Tibial artery (tissue), 4 donors: Measurements from ENCODE around the gene FAM53C.

Experiments used
- DNase-seq, 2 donors: peaks; one replicate each; pipeline ENCODE4 v3.0.0-alpha.2; 2019
- H3K27ac ChIP-seq, 2 donors: fragments of 200-600 bp; sonication (generic) in 1 of 2; 1 replicate in 1 of 2; 2 replicates in 1 of 2; pipeline ENCODE4 v1.5.1; 2018 to 2019; ENCODE audit warnings: mild to moderate bottlenecking in 1 of 2
- H3K27me3 ChIP-seq, 2 donors: fragments of 200-600 bp; sonication (generic) in 1 of 2; one replicate each; pipeline versions ENCODE4 v1.5.1 to v1.6.0; 2016 to 2019
- H3K36me3 ChIP-seq, 3 donors: fragments of 200-600 bp; sonication (generic) in 2 of 3; one replicate each; pipeline ENCODE4 v1.5.1; 2016 to 2019; ENCODE audit warnings: mild to moderate bottlenecking in 2 of 3
- H3K4me1 ChIP-seq, 4 donors: fragments of 200-600 bp; sonication (generic) in 2 of 4; 1 replicate in 3 of 4; 2 replicates in 1 of 4; pipeline ENCODE4 v1.5.1; 2016 to 2019
- H3K4me3 ChIP-seq, 2 donors: fragments of 200-600 bp; sonication (generic) in 1 of 2; 1 replicate in 1 of 2; 2 replicates in 1 of 2; pipeline ENCODE4 v1.5.1; 2018 to 2019; ENCODE audit warnings: mild to moderate bottlenecking in 2 of 2
- H3K9me3 ChIP-seq, 3 donors: fragments of 200-600 bp; sonication (generic) in 1 of 3; one replicate each; pipeline ENCODE4 v1.5.1; 2016 to 2019
- intact Hi-C: fragments of 100-400 bp; cut with DNase I; formaldehyde crosslinking; loops from one replicate; pipeline ENCODE4 v1.15.0; 2023; ENCODE audit warnings: low total_unique reads
- TF ChIP-seq, protein P1 (sequence below), 2 experiments: fragments of 200-600 bp in 1 of 2; fragments of 450-650 bp in 1 of 2; IDR thresholded peaks; one replicate each; pipeline ENCODE4 v1.5.1; 2017 to 2019; ENCODE audit warnings: antibody characterized with exemption in 2 of 2, mild to moderate bottlenecking in 1 of 2, moderate library complexity in 1 of 2

The FAM53C gene

DNA sequence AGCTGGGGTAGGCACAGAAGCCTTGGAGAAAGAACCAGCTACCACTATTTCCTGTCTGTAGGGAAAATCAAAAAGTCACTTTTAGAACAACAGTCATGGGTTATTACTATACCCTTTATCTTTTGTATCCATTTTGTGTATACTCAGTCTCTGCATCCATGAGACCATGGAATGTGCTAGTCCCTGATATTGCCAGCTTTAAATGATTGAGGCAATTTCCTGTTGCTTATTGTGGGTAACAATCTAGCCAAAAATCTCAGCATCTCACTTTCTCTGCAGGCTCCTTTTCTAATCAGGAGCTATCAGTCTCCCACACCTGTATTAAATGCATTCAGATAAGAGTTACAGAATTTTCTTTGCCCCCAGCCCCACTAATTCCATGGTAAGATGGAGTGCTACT, 13.5 kb downstream of the FAM53C start:
- Histone ChIP-seq H3K9me3 (no peaks in the 10 kb centered on the region), H3K36me3 (peaks cover 12 to 28% (median 23%) of the 10 kb centered on the region in 3 donors), H3K4me1 (peaks cover 0 to 76% (median 40%) of the 10 kb centered on the region in 4 donors), H3K27ac (peak overlapping the region in 1 of 2 donors; percentile 93), H3K27me3 (no peaks in the 10 kb centered on the region), H3K4me3 (no peak overlapping the region)
- DNase-seq = no peak
- TF ChIP-seq, protein P1, sequence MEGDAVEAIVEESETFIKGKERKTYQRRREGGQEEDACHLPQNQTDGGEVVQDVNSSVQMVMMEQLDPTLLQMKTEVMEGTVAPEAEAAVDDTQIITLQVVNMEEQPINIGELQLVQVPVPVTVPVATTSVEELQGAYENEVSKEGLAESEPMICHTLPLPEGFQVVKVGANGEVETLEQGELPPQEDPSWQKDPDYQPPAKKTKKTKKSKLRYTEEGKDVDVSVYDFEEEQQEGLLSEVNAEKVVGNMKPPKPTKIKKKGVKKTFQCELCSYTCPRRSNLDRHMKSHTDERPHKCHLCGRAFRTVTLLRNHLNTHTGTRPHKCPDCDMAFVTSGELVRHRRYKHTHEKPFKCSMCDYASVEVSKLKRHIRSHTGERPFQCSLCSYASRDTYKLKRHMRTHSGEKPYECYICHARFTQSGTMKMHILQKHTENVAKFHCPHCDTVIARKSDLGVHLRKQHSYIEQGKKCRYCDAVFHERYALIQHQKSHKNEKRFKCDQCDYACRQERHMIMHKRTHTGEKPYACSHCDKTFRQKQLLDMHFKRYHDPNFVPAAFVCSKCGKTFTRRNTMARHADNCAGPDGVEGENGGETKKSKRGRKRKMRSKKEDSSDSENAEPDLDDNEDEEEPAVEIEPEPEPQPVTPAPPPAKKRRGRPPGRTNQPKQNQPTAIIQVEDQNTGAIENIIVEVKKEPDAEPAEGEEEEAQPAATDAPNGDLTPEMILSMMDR (IDR thresholded peaks at IDR 0.05) = no peak
- intact Hi-C loops = no loop called here

DNA sequence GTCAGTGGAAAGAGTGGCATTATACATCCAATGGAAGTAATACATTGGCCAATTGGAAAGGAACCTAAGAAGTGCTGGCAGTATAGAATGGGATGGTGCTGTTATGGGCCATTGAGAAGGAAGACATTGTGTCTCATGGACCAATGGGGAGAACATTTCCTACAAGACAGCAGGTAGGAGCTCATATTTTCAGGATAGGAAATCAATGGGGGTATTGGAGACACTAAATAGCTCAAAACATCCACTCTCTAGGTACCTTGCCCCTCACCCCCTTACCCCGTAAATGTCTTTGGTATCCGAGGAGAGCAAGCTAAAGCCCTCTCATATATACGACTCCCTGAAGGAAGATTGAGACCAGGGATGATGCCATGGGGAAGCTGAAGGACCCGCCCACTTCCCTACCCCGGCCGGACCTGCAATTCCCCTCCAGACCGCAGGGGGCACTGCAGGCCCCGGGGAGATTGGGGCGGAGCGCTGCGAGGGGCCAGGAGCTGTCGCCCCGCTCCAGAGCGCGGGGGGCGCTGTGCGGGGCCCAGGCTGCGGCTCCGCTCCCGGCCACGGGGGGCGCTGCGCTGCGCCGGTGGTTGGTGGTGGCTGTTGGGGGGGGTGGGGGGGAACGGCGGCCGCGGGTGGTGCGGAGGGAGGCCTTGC, 14.1 kb downstream of the FAM53C start, which contains the start of gene KDM3B:
Gene KDM3B (plus strand): TSS at position 615 of the 651 bp plus-strand sequence. CDS start 111 bp downstream, outside the sequence.
- peak within 1 kb of the TSS; percentile 93 to 96 for H3K27ac ChIP-seq
- H3K9me3 ChIP-seq = no peaks in the 10 kb centered on the region
- intact Hi-C loops = no loop called here
- peak; percentile 73 to 92 for DNase-seq
- TF ChIP-seq, protein P1 (IDR thresholded peaks at IDR 0.05) = peak; percentile 96 to 100
- peak within 1 kb of the TSS; percentile 82 to 89 for H3K4me3 ChIP-seq
- H3K36me3 ChIP-seq = peaks cover 5 to 21% (median 17%) of the 10 kb centered on the region in 3 donors
- H3K4me1 ChIP-seq = peaks cover 0 to 82% (median 43%) of the 10 kb centered on the region in 4 donors
- H3K27me3 ChIP-seq = no peaks in the 10 kb centered on the region

DNA sequence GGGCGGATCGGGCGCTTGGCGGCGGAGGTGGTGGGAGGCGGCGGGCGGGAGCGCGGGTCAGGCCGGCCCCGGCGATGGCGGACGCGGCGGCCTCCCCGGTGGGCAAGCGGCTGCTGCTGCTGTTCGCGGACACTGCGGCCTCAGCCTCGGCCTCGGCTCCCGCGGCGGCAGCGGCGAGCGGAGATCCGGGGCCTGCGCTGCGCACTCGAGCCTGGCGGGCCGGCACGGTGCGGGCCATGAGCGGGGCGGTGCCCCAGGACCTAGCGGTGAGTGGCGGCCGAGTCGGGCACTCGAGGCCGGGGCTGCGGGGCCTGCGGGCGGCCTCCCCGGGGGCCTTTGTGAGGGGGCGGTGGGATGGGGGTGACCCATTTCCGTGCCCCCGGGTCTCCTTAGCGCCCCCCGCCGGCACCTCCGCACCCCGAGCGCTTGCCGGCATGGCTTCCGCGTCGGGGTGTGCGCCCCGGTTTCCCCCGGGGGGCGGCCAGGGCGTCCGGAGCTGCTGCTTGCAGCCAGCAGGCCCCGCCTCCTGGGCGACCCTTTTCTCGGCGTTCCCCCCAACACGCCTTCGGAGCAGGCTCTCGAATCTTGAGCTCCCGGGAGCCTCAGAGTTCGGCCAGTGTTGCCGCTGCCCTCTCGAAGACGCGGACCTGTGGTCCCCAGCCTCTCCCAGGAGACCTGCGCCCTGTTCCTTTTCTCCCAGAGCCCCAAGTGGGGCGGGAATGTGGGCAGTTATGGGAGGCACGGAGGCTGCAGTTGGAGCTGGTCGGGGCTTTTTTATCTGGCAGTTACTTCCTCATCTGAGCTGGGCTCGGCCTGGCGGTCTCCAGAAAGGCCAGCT, 14.9 kb downstream of the FAM53C start:
- peak overlapping the region; percentile 82 to 89 for H3K4me3 ChIP-seq
- TF ChIP-seq, protein P1 (IDR thresholded peaks at IDR 0.05) = peak in 1 of 2 experiments; percentile 18
- DNase-seq = peak; percentile 59 to 82
- peaks cover 0 to 15% (median 9%) of the 10 kb centered on the region in 3 donors for H3K36me3 ChIP-seq
- no peaks in the 10 kb centered on the region for H3K27me3 ChIP-seq
- intact Hi-C loops = no loop called here
- no peaks in the 10 kb centered on the region for H3K9me3 ChIP-seq
- peaks cover 0 to 80% (median 43%) of the 10 kb centered on the region in 4 donors for H3K4me1 ChIP-seq
- peak overlapping the region; percentile 93 to 96 for H3K27ac ChIP-seq

- H3K4me3 ChIP-seq = peak overlapping the region; percentile 82 to 89
- TF ChIP-seq, protein P1 (IDR thresholded peaks at IDR 0.05) = no peak
- no peaks in the 10 kb centered on the region for H3K9me3 ChIP-seq
- H3K27ac ChIP-seq = peak overlapping the region; percentile 93 to 96
- H3K27me3 ChIP-seq = no peaks in the 10 kb centered on the region
- H3K36me3 ChIP-seq = peaks cover 0 to 8% (median 2%) of the 10 kb centered on the region in 3 donors
- intact Hi-C loops = no loop called here
- DNase-seq = no peak
- peaks cover 0 to 75% (median 38%) of the 10 kb centered on the region in 4 donors for H3K4me1 ChIP-seq
These were observed 15.6 kb downstream of the FAM53C start for GRCh38 chr5:138353560-138354080.

DNA sequence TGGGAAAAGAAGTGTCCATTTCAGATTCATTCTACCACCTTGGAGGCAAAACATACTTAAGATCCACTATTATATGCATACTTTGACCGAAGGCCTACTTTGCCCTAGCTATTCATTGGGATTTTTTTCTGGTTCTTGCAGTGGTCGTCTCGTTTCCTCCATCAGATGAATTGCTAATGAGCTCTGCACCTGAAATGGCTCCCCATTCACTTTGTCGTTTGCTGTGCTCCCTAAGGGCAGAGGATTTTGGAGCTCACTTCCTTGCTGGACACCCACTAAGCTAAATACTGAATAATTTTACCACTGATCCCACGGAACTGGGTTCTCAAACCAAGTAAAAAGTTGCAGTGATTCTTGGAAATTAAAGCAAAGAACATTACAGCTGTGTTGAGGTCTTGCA, 16.3 kb downstream of the FAM53C start:
- peaks cover 0 to 67% (median 33%) of the 10 kb centered on the region in 4 donors for H3K4me1 ChIP-seq
- no peaks in the 10 kb centered on the region for H3K27me3 ChIP-seq
- H3K9me3 ChIP-seq = no peaks in the 10 kb centered on the region
- peak overlapping the region; percentile 93 to 96 for H3K27ac ChIP-seq
- DNase-seq = no peak
- peaks cover 0 to under 1% (median 0%) of the 10 kb centered on the region in 3 donors for H3K36me3 ChIP-seq
- H3K4me3 ChIP-seq = peak overlapping the region; percentile 82 to 89
- TF ChIP-seq, protein P1 (IDR thresholded peaks at IDR 0.05) = no peak
- intact Hi-C loops = no loop called here
